Neuronal stem cell (in vitro differentiated cells): Measurements from ENCODE around the gene LRP10.

ENCODE experiments used
- DNase-seq: peaks from one replicate; pipeline ENCODE4 v3.0.0-alpha.2; 2013; ENCODE audit warnings: low spot score
- H2AFZ ChIP-seq: one replicate; pipeline ENCODE4 v1.6.1; 2013; ENCODE audit warnings: mild to moderate bottlenecking, low read length, inconsistent platforms
- H2AK5ac ChIP-seq: 2 replicates; pipeline ENCODE4 v1.6.1; 2013; ENCODE audit warnings: low read depth, mild to moderate bottlenecking, inconsistent platforms, low read length, moderate library complexity, mixed read lengths
- H2BK120ac ChIP-seq: 2 replicates; pipeline ENCODE4 v1.6.1; 2013; ENCODE audit warnings: low read depth, mild to moderate bottlenecking, inconsistent platforms, low read length, moderate library complexity, mixed read lengths
- H2BK12ac ChIP-seq: one replicate; pipeline ENCODE4 v1.6.1; 2013; ENCODE audit warnings: low read length, inconsistent platforms
- H2BK15ac ChIP-seq: 2 replicates; pipeline ENCODE4 v1.6.1; 2013; ENCODE audit warnings: mild to moderate bottlenecking, low read length, inconsistent platforms, mixed read lengths
- H2BK5ac ChIP-seq: one replicate; pipeline ENCODE4 v1.6.1; 2013; ENCODE audit warnings: inconsistent platforms, mild to moderate bottlenecking, low read length, moderate library complexity
- H3K14ac ChIP-seq: one replicate; pipeline ENCODE4 v1.6.1; 2013; ENCODE audit warnings: low read length, inconsistent platforms
- H3K18ac ChIP-seq: 2 replicates; pipeline ENCODE4 v1.6.1; 2013; ENCODE audit warnings: low read length, inconsistent platforms
- H3K23ac ChIP-seq: 2 replicates; pipeline ENCODE4 v1.6.1; 2013; ENCODE audit warnings: low read depth, mild to moderate bottlenecking, mixed read lengths, low read length, inconsistent platforms; ENCODE audit not compliant: poor library complexity
- H3K27ac ChIP-seq: replicated peaks from 3 replicates; pipeline ENCODE4 v1.5.1; 2013; ENCODE audit warnings: low read length, inconsistent platforms
- H3K27me3 ChIP-seq, 3 experiments: 2 replicates each; pipeline ENCODE4 v1.6.1; 2013; ENCODE audit warnings: low read length in 3 of 3, mild to moderate bottlenecking in 2 of 3, inconsistent platforms in 1 of 3, low read depth in 1 of 3, mixed read lengths in 1 of 3, moderate library complexity in 1 of 3; ENCODE audit not compliant: control insufficient read depth in 3 of 3, insufficient read depth in 3 of 3
- H3K36me3 ChIP-seq, 2 donors: replicated peaks in 1 of 2; 2 replicates each; pipeline ENCODE4 v1.6.1; 2013; ENCODE audit warnings: low read length in 2 of 2; ENCODE audit not compliant: control insufficient read depth in 2 of 2, insufficient read depth in 2 of 2
- H3K4ac ChIP-seq: 2 replicates; pipeline ENCODE4 v1.6.1; 2013; ENCODE audit warnings: inconsistent platforms, mild to moderate bottlenecking, low read length, moderate library complexity
- H3K4me1 ChIP-seq, 2 donors: 1 replicate in 1 of 2; 2 replicates in 1 of 2; pipeline ENCODE4 v1.6.1; 2013; ENCODE audit warnings: low read length in 2 of 2, low read depth in 1 of 2; ENCODE audit not compliant: control insufficient read depth in 2 of 2, insufficient read depth in 1 of 2
- H3K4me2 ChIP-seq: one replicate; pipeline ENCODE4 v1.6.1; 2013; ENCODE audit warnings: mild to moderate bottlenecking, low read length, inconsistent platforms; ENCODE audit not compliant: insufficient read depth, poor library complexity, severe bottlenecking
- H3K4me3 ChIP-seq, 2 donors: 2 replicates each; pipeline ENCODE4 v1.5.1; 2013; ENCODE audit warnings: low read length in 2 of 2, mild to moderate bottlenecking in 2 of 2, inconsistent platforms in 1 of 2, moderate library complexity in 1 of 2
- H3K79me1 ChIP-seq: one replicate; pipeline ENCODE4 v1.6.1; 2013; ENCODE audit warnings: low read depth, mild to moderate bottlenecking, inconsistent platforms, low read length, moderate library complexity
- H3K9ac ChIP-seq: one replicate; pipeline ENCODE4 v1.6.1; 2013; ENCODE audit warnings: mild to moderate bottlenecking, low read depth, low read length, inconsistent platforms; ENCODE audit not compliant: poor library complexity
- H3K9me3 ChIP-seq, 2 donors: replicated peaks in 1 of 2; 2 replicates each; pipeline versions ENCODE3 to v1.6.1; 2013; ENCODE audit warnings: low read length in 2 of 2, mild to moderate bottlenecking in 2 of 2, inconsistent platforms in 1 of 2, low read depth in 1 of 2, mixed read lengths in 1 of 2, moderate library complexity in 1 of 2; ENCODE audit not compliant: control insufficient read depth in 2 of 2, insufficient read depth in 1 of 2
- H4K8ac ChIP-seq: one replicate; pipeline ENCODE4 v1.6.1; 2013; ENCODE audit warnings: low read depth, mild to moderate bottlenecking, inconsistent platforms, low read length, moderate library complexity
- H4K91ac ChIP-seq: one replicate; pipeline ENCODE4 v1.6.1; 2013; ENCODE audit warnings: low read length, low read depth, mild to moderate bottlenecking, inconsistent platforms; ENCODE audit not compliant: poor library complexity
- WGBS, 2 donors: extraction: QIAGEN DNeasy Blood & Tissue Kit; methylation state at CpG; one replicate each; pipeline ENCODE4 v1.1.7; 2013; ENCODE audit warnings: missing lambda C conversion rate in 2 of 2, mixed read lengths in 1 of 2; ENCODE audit not compliant: insufficient read length in 2 of 2, insufficient replicate concordance in 1 of 2; ENCODE audit errors: extremely low coverage in 2 of 2; 5-methylcytosine and 5-hydroxymethylcytosine counted together

LRP10 gene

GRCh38 chr14:22870811-22871223 lies 723 bp upstream of the LRP10 start:
- peak overlapping the region; percentile 19 for H3K27ac ChIP-seq

GRCh38 chr14:22872033-22872832 lies 693 bp downstream of the LRP10 start:
- H3K9me3 ChIP-seq, result no peaks in the 10 kb centered on the region
- H3K4ac ChIP-seq, result no peak overlapping the region
- peak; percentile 88 for DNase-seq
- H3K36me3 ChIP-seq, result peaks cover 8 to 29% of the 10 kb centered on the region in 2 donors
- no CpG with 5 or more reads among the region's 45 CpGs for WGBS, 2 donors
- H3K23ac ChIP-seq, result peak overlapping the region; percentile 80
- H2BK120ac ChIP-seq, result peak overlapping the region; percentile 54
- H2BK5ac ChIP-seq, result peak overlapping the region; percentile 66
- H4K91ac ChIP-seq, result no peak overlapping the region
- no peak overlapping the region for H4K8ac ChIP-seq
- peak overlapping the region; percentile 88 to 89 for H3K4me3 ChIP-seq
- H3K4me1 ChIP-seq, result peaks cover 1 to 2% of the 10 kb centered on the region in 2 donors
- H3K27me3 ChIP-seq, result no peaks in the 10 kb centered on the region
- no peak overlapping the region for H2BK12ac ChIP-seq
- peak overlapping the region; percentile 76 for H3K14ac ChIP-seq
- H3K27ac ChIP-seq, result peak overlapping the region; percentile 68
- H3K9ac ChIP-seq, result peak overlapping the region; percentile 60
- peak overlapping the region; percentile 89 for H2BK15ac ChIP-seq
- peak overlapping the region; percentile 85 for H3K4me2 ChIP-seq
- no peaks in the 10 kb centered on the region for H3K79me1 ChIP-seq
- peak overlapping the region; percentile 93 for H3K18ac ChIP-seq
- no peak overlapping the region for H2AK5ac ChIP-seq
- H2AFZ ChIP-seq, result peak overlapping the region; percentile 95

More at GRCh38 chr14:22870811-22871223, 723 bp upstream of the LRP10 start:
- no CpG with 5 or more reads among the region's 1 CpG for WGBS, 2 donors
- no peaks in the 10 kb centered on the region for H3K9me3 ChIP-seq
- H3K14ac ChIP-seq, result no peak overlapping the region
- H3K36me3 ChIP-seq, result peaks cover 6 to 17% of the 10 kb centered on the region in 2 donors
- H4K8ac ChIP-seq, result no peak overlapping the region
- H3K27me3 ChIP-seq, result no peaks in the 10 kb centered on the region
- H2AFZ ChIP-seq, result peak overlapping the region; percentile 95
- H2BK5ac ChIP-seq, result no peak overlapping the region
- H4K91ac ChIP-seq, result no peak overlapping the region
- no peak overlapping the region for H3K23ac ChIP-seq
- no peak overlapping the region for H3K9ac ChIP-seq
- peak overlapping the region; percentile 85 for H3K4me2 ChIP-seq
- H3K4me1 ChIP-seq, result peaks cover 1 to 2% of the 10 kb centered on the region in 2 donors
- no peak for DNase-seq
- no peak overlapping the region for H2BK12ac ChIP-seq
- H3K4me3 ChIP-seq, result peak overlapping the region in 1 of 2 donors; percentile 89
- H2BK15ac ChIP-seq, result no peak overlapping the region
- H3K18ac ChIP-seq, result no peak overlapping the region
- H3K79me1 ChIP-seq, result no peaks in the 10 kb centered on the region
- H2BK120ac ChIP-seq, result no peak overlapping the region
- H2AK5ac ChIP-seq, result no peak overlapping the region
- no peak overlapping the region for H3K4ac ChIP-seq

- no peak overlapping the region for H3K27ac ChIP-seq
- H2BK12ac ChIP-seq, result no peak overlapping the region
- H3K4me2 ChIP-seq, result no peak overlapping the region
- H3K9me3 ChIP-seq, result no peaks in the 10 kb centered on the region
- H3K9ac ChIP-seq, result no peak overlapping the region
- H3K79me1 ChIP-seq, result no peaks in the 10 kb centered on the region
- H2BK15ac ChIP-seq, result no peak overlapping the region
- H2BK120ac ChIP-seq, result no peak overlapping the region
- H3K27me3 ChIP-seq, result no peaks in the 10 kb centered on the region
- H2AK5ac ChIP-seq, result peak overlapping the region; percentile 5
- H3K4me3 ChIP-seq, result peak overlapping the region in 1 of 2 donors; percentile 89
- no peak overlapping the region for H3K4ac ChIP-seq
- no peak for DNase-seq
- H3K18ac ChIP-seq, result no peak overlapping the region
- H3K36me3 ChIP-seq, result peaks cover 8 to 29% of the 10 kb centered on the region in 2 donors
- H3K23ac ChIP-seq, result no peak overlapping the region
- no peak overlapping the region for H3K14ac ChIP-seq
- peak overlapping the region; percentile 95 for H2AFZ ChIP-seq
- WGBS, 2 donors, result no CpG with 5 or more reads among the region's 10 CpGs
- H2BK5ac ChIP-seq, result no peak overlapping the region
- no peak overlapping the region for H4K8ac ChIP-seq
- H3K4me1 ChIP-seq, result peaks cover 1 to 2% of the 10 kb centered on the region in 2 donors
- no peak overlapping the region for H4K91ac ChIP-seq
Observed at GRCh38 chr14:22872833-22873520, 1.4 kb downstream of the LRP10 start.
